AG10803 (cell line): ENCODE data around the gene PRKX.
"Not testable (repeated sequence)": the region's sequence is repeated elsewhere in the genome, so short reads cannot be mapped to it uniquely, and the experiment has no call there.

ENCODE experiments used
- DNase-seq: peaks from one replicate; pipeline ENCODE4 v3.0.0; 2010; ENCODE audit warnings: low read depth
- H3K4me3 ChIP-seq: 2 replicates; pipeline ENCODE4 v1.5.1; 2011; ENCODE audit warnings: mild to moderate bottlenecking, low read length, control low read depth
- TF ChIP-seq, protein P1 (sequence below): conservative IDR thresholded peaks from 2 replicates; pipeline ENCODE4 v1.5.1; 2011; ENCODE audit warnings: mild to moderate bottlenecking, low read length, control low read depth, inconsistent platforms

Gene PRKX

DNA sequence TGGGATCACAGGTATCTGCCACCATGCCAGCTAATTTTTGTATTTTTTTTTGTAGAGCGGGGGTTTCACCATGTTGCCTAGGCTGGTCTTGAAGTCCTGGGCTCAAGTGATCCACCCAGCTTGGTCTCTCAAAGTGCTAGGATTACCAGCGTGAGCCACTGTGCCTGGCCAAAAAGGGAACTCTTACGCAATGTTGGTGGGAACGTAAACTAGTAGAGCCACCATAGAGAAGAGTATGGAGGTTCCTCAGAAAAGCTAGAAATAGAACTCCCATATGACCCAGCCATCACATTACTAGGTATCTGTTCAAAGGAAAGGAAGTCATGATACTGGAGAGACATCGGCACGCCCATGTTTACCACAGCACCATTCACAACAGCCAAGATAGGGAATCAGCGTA is 85.9 kb downstream of the PRKX start:
- TF ChIP-seq, protein P1, sequence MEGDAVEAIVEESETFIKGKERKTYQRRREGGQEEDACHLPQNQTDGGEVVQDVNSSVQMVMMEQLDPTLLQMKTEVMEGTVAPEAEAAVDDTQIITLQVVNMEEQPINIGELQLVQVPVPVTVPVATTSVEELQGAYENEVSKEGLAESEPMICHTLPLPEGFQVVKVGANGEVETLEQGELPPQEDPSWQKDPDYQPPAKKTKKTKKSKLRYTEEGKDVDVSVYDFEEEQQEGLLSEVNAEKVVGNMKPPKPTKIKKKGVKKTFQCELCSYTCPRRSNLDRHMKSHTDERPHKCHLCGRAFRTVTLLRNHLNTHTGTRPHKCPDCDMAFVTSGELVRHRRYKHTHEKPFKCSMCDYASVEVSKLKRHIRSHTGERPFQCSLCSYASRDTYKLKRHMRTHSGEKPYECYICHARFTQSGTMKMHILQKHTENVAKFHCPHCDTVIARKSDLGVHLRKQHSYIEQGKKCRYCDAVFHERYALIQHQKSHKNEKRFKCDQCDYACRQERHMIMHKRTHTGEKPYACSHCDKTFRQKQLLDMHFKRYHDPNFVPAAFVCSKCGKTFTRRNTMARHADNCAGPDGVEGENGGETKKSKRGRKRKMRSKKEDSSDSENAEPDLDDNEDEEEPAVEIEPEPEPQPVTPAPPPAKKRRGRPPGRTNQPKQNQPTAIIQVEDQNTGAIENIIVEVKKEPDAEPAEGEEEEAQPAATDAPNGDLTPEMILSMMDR: no peak
- DNase-seq: no peak
- no peak overlapping the region for H3K4me3 ChIP-seq

GRCh38 chrX:3621414-3621813 is 92.0 kb downstream of the PRKX start:
- TF ChIP-seq, protein P1: no peak
- H3K4me3 ChIP-seq: no peak overlapping the region
- no peak for DNase-seq

DNA sequence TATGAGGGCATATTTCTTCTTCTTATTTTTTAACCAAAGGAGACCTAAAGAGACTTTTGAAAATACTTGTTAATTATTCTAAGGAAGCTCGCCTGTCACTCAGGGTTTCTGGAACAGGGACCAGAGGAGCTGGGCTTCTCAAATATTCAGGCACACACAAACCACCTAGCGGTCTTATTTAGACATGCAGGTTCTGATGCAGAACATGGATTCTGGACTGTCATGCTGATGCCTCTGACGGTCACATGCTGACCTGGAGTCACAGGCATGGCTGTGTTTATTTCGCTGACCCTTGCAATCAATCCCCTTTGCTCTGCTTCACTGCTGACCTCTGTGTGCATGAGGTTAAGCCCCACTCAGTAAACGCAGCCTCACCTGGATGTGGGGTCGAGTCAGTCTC is 101.7 kb downstream of the PRKX start:
- DNase-seq, H3K4me3 ChIP-seq: not testable (repeated sequence)

DNA sequence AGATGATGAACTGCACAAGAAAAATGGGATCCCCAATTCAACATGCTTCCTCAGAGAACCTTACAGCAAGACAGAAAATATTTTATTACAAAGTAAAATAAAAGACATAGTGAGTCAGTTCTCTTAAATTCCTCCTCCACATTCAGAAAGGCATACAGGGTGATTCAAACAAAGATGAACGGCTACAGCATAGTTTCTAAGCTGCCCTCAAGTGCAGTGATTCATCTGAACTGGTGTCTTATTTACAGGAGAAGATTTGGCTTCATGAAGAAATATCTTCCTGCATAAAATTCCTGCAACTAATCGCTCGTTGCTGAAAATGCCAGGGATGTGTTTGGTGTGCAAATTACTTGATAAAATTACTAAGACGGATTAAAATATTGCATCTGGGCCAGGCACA is 103.6 kb downstream of the PRKX start:
- peak; percentile 78 for DNase-seq

DNA sequence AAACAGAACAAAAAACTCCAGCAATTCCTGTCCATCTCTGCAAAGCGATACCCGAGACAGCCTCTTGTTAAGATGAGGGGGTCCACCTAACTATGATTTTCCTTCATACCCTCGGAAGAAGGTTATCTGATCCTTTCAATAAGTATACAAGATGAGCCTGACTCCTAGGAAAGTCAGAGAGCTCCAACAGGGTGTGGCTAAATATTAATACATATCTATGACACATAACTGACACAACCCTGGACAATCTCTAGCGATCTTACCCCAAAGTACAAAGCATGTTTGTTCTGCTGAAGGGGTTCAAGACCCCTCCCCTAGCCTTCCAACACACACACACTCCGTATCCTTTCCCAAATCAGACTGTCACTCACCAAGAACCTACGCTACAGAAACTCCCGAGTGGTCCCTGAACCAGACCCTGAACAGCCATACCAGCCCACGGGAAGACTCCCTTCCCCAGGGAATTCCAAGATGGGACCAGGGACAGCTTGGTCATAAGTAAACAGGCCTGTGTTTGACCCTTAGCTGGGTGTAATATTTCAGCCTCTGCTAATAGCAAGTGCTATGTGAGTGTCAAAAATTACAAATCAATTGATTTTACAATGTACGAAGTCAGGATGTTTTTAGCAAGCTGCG is 110.3 kb downstream of the PRKX start:
- DNase-seq: no peak
- no peak overlapping the region for H3K4me3 ChIP-seq
- TF ChIP-seq, protein P1: no peak

More for the DNA sequence above, 103.6 kb downstream of the PRKX start:
- no peak overlapping the region for H3K4me3 ChIP-seq
- TF ChIP-seq, protein P1: no peak

- TF ChIP-seq, protein P1: no peak
- DNase-seq: no peak
- no peak overlapping the region for H3K4me3 ChIP-seq
These were observed 113.5 kb downstream of the PRKX start for GRCh38 chrX:3599802-3600430.

DNA sequence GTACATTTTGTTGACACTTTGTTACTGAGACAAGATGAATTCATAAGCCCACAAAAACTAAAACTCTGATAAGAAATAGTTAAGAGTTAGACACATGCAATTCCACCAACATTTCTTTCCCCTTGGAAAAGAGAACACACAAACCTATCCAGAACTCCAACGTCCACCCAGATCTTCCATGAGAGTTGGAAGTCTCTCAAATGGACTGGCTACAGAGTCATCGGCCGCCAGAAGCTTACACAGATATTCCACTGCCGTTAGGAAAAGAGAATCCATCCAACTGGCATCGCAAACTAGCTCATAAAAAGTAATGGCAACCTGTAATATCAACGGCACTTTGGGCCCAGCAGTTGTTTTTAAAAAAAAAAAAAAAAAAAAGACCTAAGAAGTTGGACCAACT is 114.7 kb downstream of the PRKX start:
- TF ChIP-seq, protein P1: no peak
- H3K4me3 ChIP-seq: no peak overlapping the region
- DNase-seq: no peak
